GM13977 (cell line): ENCODE results near the gene ICA1L.
"Not testable (repeated sequence)": the region's sequence is repeated elsewhere in the genome, so short reads cannot be mapped to it uniquely, and the experiment has no call there.

ENCODE experiments used
- DNase-seq: peaks from one replicate; pipeline ENCODE4 v3.0.0; 2012; ENCODE audit warnings: low spot score
- in situ Hi-C: fragments of 300-500 bp; cut with MboI; formaldehyde crosslinking; loops from one replicate; pipeline ENCODE4 v1.12.0; 2022; ENCODE audit warnings: low sequenced_read_pairs, low pct_unique_long_range_greater_than_20kb, mixed read lengths, inconsistent platforms; ENCODE audit not compliant: unreplicated experiment
- TF ChIP-seq, protein P1 (sequence below): IDR thresholded peaks from 2 replicates; pipeline ENCODE4 v1.5.1; 2012; ENCODE audit warnings: mild to moderate bottlenecking, control low read depth; ENCODE audit not compliant: insufficient read depth; ENCODE audit errors: extremely low read depth, missing control alignments

The ICA1L gene

DNA sequence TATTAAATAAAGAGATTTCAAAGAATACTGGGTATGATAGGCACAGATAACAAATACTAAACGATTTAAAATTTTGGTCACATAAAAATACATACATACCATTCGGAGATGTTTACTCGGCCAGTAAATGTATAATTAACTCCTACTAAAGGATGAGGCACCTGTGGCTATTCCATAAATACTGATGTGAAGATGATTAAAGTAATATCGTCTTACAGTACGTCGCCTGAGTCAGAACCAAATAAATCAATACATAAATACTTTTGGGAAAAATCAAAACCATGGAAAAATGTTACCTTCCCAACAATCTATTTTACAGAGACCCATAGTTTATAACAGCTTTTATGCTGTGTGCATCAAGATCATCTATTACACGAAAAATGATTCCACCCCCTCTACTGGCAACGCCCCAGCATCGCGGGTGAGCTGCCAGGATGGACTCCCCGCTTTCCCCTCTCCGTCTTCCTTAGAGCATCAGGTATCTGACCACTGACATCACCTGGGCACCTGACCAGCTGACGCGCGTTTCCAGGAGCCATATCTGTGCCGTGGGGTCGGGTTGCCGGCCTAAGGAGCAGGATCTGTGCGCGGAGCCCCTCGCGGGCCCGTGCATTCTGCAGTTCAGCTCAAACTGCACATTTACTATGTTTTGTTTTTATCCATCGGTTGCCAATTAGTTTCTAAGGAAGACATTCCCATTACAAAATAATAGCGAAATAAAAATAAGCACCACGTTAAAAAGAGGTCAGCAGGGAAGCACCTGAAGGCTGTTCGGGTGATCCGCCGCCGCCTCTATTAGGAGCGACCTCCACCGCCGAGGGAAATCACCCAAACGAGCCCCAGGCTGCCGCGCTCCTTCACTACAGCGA, 901 bp downstream of the ICA1L start:
- TF ChIP-seq, protein P1, sequence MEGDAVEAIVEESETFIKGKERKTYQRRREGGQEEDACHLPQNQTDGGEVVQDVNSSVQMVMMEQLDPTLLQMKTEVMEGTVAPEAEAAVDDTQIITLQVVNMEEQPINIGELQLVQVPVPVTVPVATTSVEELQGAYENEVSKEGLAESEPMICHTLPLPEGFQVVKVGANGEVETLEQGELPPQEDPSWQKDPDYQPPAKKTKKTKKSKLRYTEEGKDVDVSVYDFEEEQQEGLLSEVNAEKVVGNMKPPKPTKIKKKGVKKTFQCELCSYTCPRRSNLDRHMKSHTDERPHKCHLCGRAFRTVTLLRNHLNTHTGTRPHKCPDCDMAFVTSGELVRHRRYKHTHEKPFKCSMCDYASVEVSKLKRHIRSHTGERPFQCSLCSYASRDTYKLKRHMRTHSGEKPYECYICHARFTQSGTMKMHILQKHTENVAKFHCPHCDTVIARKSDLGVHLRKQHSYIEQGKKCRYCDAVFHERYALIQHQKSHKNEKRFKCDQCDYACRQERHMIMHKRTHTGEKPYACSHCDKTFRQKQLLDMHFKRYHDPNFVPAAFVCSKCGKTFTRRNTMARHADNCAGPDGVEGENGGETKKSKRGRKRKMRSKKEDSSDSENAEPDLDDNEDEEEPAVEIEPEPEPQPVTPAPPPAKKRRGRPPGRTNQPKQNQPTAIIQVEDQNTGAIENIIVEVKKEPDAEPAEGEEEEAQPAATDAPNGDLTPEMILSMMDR: peak; percentile 75
- in situ Hi-C loops: loop anchor here (25.0 kb wide), 1 partner anchor 283 kb away; no protein-coding TSS in a partner anchor
- peak; percentile 78 for DNase-seq

DNA sequence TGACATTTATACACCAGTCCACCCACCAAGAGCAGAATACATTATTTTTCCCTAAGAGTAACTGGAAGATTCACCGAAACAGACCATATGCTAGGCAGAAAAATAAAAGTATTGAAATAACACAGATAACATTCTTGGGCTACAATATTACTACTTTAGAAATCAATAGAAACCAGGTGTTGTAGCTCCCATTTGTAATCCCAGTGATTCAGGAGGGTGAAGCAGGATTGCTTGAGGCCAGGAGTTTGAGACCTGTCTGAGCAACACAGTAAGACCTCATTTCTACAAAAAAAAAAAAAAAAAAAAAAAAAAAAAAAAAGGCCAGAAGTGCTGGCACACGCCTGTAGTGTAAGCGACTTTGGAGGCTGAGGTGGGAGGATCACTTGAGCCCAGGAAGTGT, 9.6 kb downstream of the ICA1L start:
- TF ChIP-seq, protein P1: no peak
- in situ Hi-C loops: loop anchor here (25.0 kb wide), 1 partner anchor 275 kb away; no protein-coding TSS in a partner anchor
- no peak for DNase-seq

DNA sequence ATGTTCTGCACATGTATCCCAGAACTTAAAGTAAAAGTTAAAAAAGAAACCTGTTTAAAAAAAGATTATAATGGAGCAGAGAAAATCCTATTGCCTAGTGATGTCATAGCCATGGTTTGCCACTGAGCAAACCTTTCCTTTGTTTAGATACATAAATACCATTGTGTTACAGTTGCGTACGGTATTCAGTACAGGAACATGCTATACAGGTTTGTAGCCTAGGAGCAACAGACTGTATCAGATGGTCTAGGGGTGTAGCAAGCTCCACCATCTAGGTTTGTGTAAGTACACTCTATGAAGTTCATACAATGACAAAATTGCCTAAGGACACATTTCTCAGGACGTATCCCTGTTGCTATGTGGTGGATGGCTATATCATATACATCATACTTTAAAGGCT, 13.0 kb downstream of the ICA1L start:
- TF ChIP-seq, protein P1: no peak
- in situ Hi-C loops: loop anchor here (25.0 kb wide), 1 partner anchor 271 kb away; no protein-coding TSS in a partner anchor

DNA sequence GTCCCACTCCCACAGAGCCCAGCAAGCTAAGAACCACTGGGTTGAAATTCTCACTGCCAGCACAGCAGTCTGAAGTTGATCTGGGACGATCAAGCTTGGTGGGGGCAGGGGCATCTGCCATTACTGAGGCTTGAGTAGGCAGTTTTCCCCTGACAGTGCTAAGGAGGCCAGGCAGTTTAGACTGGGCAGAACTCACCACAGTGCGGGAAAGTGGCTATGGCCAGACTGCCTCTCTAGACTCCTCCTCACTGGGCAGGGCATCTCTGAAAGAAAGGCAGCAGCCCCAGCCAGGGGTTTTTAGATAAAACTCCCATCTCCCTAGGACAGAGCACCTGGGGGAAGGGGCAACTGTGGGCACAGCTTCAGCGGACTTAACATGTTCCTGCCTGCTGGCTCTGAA, 22.2 kb downstream of the ICA1L start:
- in situ Hi-C loops, DNase-seq: not testable (repeated sequence)

More for the DNA sequence above, 13.0 kb downstream of the ICA1L start:
- DNase-seq: no peak

DNA sequence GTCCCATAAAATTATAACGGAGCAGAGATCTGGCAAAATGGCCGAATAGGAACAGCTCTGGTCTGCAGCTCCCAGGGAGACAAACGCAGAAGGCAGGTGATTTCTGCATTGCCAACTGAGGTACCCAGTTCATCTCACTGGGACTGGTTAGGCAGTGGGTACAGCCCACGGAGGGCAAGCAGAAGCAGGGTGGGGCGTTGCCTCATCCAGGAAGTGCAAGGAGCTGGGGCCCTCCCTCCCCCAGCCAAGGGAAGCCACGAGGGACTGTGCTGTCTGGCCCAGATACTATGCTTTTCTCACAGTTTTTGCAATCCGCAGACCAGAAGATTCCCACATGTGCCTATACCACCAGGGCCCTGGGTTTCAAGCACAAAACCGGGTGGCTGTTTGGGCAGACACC, 22.8 kb downstream of the ICA1L start:
- DNase-seq: no peak
- TF ChIP-seq, protein P1: no peak
- in situ Hi-C loops: no loop called here

DNA sequence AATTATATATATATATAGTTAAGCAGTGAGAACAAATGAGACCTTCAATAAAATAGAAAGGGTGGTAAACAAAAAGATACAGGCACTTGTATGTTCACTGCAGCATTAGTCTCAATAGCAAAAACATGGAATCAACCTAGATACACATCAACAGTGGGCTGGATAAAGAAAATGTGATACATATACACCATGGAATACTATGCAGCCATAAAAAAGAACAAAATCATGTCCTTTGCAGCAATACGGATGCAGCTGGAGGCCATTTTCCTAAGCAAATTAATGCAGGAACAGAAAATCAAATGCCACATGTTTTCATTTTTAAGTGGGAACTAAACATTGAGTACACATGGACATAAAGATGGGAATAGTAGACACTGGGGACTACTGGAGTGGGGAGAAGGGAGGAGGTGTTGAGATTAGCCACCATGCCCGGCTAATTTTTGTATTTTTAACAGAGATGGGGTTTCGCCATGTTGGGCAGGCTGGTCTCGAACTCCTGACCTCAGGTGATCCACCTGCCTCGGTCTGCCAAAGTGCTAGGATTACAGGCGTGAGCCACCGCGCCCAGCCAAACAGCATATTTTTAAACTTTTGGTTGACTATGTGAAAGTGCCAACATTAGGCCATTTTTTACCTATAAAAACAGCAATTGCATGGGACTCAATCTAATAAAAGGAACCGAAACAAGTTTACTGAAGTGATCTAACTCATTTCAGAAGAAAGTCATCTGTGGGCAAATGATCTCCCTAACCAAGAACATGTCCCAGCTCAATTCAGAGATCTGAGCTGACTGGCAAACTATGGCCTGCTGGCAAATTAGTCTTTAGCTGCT, 23.7 kb downstream of the ICA1L start:
- in situ Hi-C loops: no loop called here
- TF ChIP-seq, protein P1: no peak
- peak; percentile 37 for DNase-seq

DNA sequence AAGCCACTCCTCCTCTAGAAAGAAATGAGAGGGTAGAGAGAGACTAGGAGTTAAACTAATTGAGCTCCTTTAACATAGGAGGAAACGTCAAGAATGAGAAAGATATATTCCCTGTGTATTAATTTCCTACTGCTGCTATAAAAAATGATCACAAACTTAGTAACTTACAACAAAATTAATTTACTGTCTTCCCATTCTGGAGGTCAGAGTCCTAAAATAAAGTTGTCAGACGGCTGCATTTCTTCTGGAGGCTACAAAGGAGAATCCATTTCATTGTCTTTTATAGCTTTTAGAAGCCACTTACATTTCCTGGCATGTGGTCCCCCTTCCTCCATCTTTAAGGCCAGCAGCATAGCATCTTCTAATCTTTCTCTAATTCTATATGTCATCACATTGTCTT, 26.9 kb downstream of the ICA1L start:
- TF ChIP-seq, protein P1: no peak
- in situ Hi-C loops: no loop called here
- DNase-seq: no peak
